CD4-positive, CD25-positive, alpha-beta regulatory T cell (primary cell): ENCODE measurements around the gene HPRT1. TPM values are rescaled to one million over a fixed set of nuclear protein-coding genes. Genes with fewer than 3 reads are reported as not detected.

Experiments used
- ATAC-seq, 2 donors: fragments of 150-1000 bp; cut with Tn5 transposase; one replicate each; pipeline ENCODE4 v1.10.0; 2021; ENCODE audit warnings: low read depth in 2 of 2, moderate number of reproducible peaks in 2 of 2, moderate library complexity in 1 of 2
- DNase-seq, 3 donors: peaks; one replicate each; pipeline versions ENCODE4 v3.0.0 to v3.0.0-alpha.2; 2012 to 2022; ENCODE audit warnings: mixed read lengths in 1 of 3
- H3K27ac ChIP-seq: one replicate; pipeline ENCODE4 v1.7.0; 2013; ENCODE audit warnings: mild to moderate bottlenecking, low read length; ENCODE audit not compliant: insufficient read depth, poor library complexity, severe bottlenecking
- H3K27me3 ChIP-seq: one replicate; pipeline ENCODE4 v1.7.0; 2013; ENCODE audit warnings: low read length; ENCODE audit not compliant: control insufficient read depth, insufficient read depth
- H3K36me3 ChIP-seq: one replicate; pipeline ENCODE4 v1.7.0; 2013; ENCODE audit warnings: mild to moderate bottlenecking, low read length, moderate library complexity; ENCODE audit not compliant: control insufficient read depth, insufficient read depth
- H3K4me1 ChIP-seq: 2 replicates; pipeline ENCODE4 v1.7.0; 2013; ENCODE audit warnings: mild to moderate bottlenecking, low read length; ENCODE audit not compliant: insufficient read depth, control insufficient read depth, poor library complexity, severe bottlenecking
- H3K4me3 ChIP-seq: one replicate; pipeline ENCODE4 v1.7.0; 2013; ENCODE audit warnings: low read depth, mild to moderate bottlenecking, low read length, moderate library complexity
- H3K9me3 ChIP-seq, 2 experiments: 1 replicate in 1 of 2; 2 replicates in 1 of 2; pipeline ENCODE4 v1.7.0; 2013; ENCODE audit warnings: low read length in 2 of 2, mild to moderate bottlenecking in 1 of 2, moderate library complexity in 1 of 2; ENCODE audit not compliant: control insufficient read depth in 2 of 2
- H3K27ac Mint-ChIP-seq, 3 donors: one replicate each; pipeline ENCODE4 v1.8.0; 2020 to 2022; ENCODE audit warnings: mild to moderate bottlenecking in 3 of 3, mixed read lengths in 3 of 3, moderate library complexity in 2 of 3
- H3K27me3 Mint-ChIP-seq: one replicate; pipeline ENCODE4 v1.8.0; 2022; ENCODE audit warnings: mild to moderate bottlenecking, mixed read lengths
- H3K36me3 Mint-ChIP-seq: one replicate; pipeline ENCODE4 v1.8.0; 2020; ENCODE audit warnings: mixed read lengths
- H3K4me1 Mint-ChIP-seq, 4 donors: one replicate each; pipeline ENCODE4 v1.8.0; 2020 to 2022; ENCODE audit warnings: mixed read lengths in 4 of 4, mild to moderate bottlenecking in 1 of 4
- H3K4me3 Mint-ChIP-seq, 4 donors: one replicate each; pipeline ENCODE4 v1.8.0; 2020 to 2022; ENCODE audit warnings: mild to moderate bottlenecking in 4 of 4, mixed read lengths in 4 of 4, moderate library complexity in 3 of 4
- H3K9me3 Mint-ChIP-seq, 7 donors: one replicate each; pipeline ENCODE4 v1.8.0; 2020 to 2022; ENCODE audit warnings: mixed read lengths in 7 of 7, mild to moderate bottlenecking in 3 of 7, moderate library complexity in 2 of 7
- polyA plus RNA-seq, 4 donors: library from polyadenylated mRNA; unstranded; fragments of 300-500 nt; fragmentation: Illumina TruSeq; gene quantifications; one replicate each; pipeline ENCODE4 v1.2.3, GENCODE V29; 2021
- total RNA-seq: library from RNA; stranded (reverse); gene quantifications from one replicate; pipeline ENCODE4 v1.2.3, GENCODE V29; 2022

HPRT1 gene
- total and polyA plus RNA-seq, 5 donors from 2014 or later, result 30.8 to 166 (median 140) TPM

- H3K4me3 Mint-ChIP-seq, result no peak overlapping the region
- Histone ChIP-seq H3K27me3 (no peaks in the 10 kb centered on the region), H3K4me3 (no peak overlapping the region), H3K27ac (no peak overlapping the region), H3K9me3 (no peaks in the 10 kb centered on the region), H3K36me3 (peaks cover 3% of the 10 kb centered on the region), H3K4me1 (no peaks in the 10 kb centered on the region)
- H3K4me1 Mint-ChIP-seq, result peaks cover 0 to 1% (median 0%) of the 10 kb centered on the region in 4 donors
- ATAC-seq (no peak), DNase-seq (no peak)
- H3K36me3 Mint-ChIP-seq, result peaks cover 5% of the 10 kb centered on the region
- no peaks in the 10 kb centered on the region for H3K27me3 Mint-ChIP-seq
- no peaks in the 10 kb centered on the region for H3K9me3 Mint-ChIP-seq
- no peak overlapping the region for H3K27ac Mint-ChIP-seq
Observed at GRCh38 chrX:134476284-134476683, 16.3 kb downstream of the HPRT1 start.

- Mint-ChIP-seq H3K4me1 (no peaks in the 10 kb centered on the region), H3K27ac (no peak overlapping the region), H3K4me3 (no peak overlapping the region), H3K9me3 (no peaks in the 10 kb centered on the region), H3K36me3 (peaks cover 5% of the 10 kb centered on the region), H3K27me3 (no peaks in the 10 kb centered on the region)
- H3K27ac ChIP-seq, result no peak overlapping the region
- no peaks in the 10 kb centered on the region for H3K4me1 ChIP-seq
- no peak for ATAC-seq
- no peaks in the 10 kb centered on the region for H3K9me3 ChIP-seq
- no peak overlapping the region for H3K4me3 ChIP-seq
- DNase-seq, result no peak
- peaks cover 3% of the 10 kb centered on the region for H3K36me3 ChIP-seq
- no peaks in the 10 kb centered on the region for H3K27me3 ChIP-seq
Observed at GRCh38 chrX:134478374-134478773, 18.4 kb downstream of the HPRT1 start.

GRCh38 chrX:134480061-134480460 lies 20.1 kb downstream of the HPRT1 start:
- H3K4me3 Mint-ChIP-seq, result no peak overlapping the region
- H3K4me1 Mint-ChIP-seq, result no peaks in the 10 kb centered on the region
- H3K4me3 ChIP-seq, result no peak overlapping the region

GRCh38 chrX:134481339-134481738 lies 21.4 kb downstream of the HPRT1 start:
- H3K9me3 Mint-ChIP-seq, result no peaks in the 10 kb centered on the region
- Histone ChIP-seq H3K4me1 (no peaks in the 10 kb centered on the region), H3K27ac (no peak overlapping the region), H3K27me3 (no peaks in the 10 kb centered on the region), H3K4me3 (no peak overlapping the region), H3K36me3 (no peaks in the 10 kb centered on the region), H3K9me3 (no peaks in the 10 kb centered on the region)
- H3K27me3 Mint-ChIP-seq, result no peaks in the 10 kb centered on the region
- H3K27ac Mint-ChIP-seq, result peak overlapping the region in 1 of 3 donors; percentile 32
- no peak for DNase-seq
- H3K4me1 Mint-ChIP-seq, result no peaks in the 10 kb centered on the region
- peaks cover 4% of the 10 kb centered on the region for H3K36me3 Mint-ChIP-seq
- no peak for ATAC-seq
- no peak overlapping the region for H3K4me3 Mint-ChIP-seq

More at GRCh38 chrX:134480061-134480460, 20.1 kb downstream of the HPRT1 start:
- H3K36me3 ChIP-seq, result peaks cover 3% of the 10 kb centered on the region
- H3K9me3 ChIP-seq, result no peaks in the 10 kb centered on the region
- ATAC-seq (no peak), DNase-seq (no peak)
- H3K27ac Mint-ChIP-seq, result no peak overlapping the region
- no peaks in the 10 kb centered on the region for H3K27me3 Mint-ChIP-seq
- no peaks in the 10 kb centered on the region for H3K4me1 ChIP-seq
- no peaks in the 10 kb centered on the region for H3K27me3 ChIP-seq
- H3K36me3 Mint-ChIP-seq, result peaks cover 3% of the 10 kb centered on the region
- no peak overlapping the region for H3K27ac ChIP-seq
- no peaks in the 10 kb centered on the region for H3K9me3 Mint-ChIP-seq

GRCh38 chrX:134482371-134482770 lies 22.4 kb downstream of the HPRT1 start:
- Histone ChIP-seq H3K27ac (no peak overlapping the region), H3K4me3 (no peak overlapping the region), H3K4me1 (no peaks in the 10 kb centered on the region), H3K36me3 (no peaks in the 10 kb centered on the region), H3K27me3 (no peaks in the 10 kb centered on the region), H3K9me3 (no peaks in the 10 kb centered on the region)
- no peak for ATAC-seq
- Mint-ChIP-seq H3K4me1 (no peaks in the 10 kb centered on the region), H3K27me3 (no peaks in the 10 kb centered on the region), H3K27ac (no peak overlapping the region), H3K4me3 (no peak overlapping the region), H3K36me3 (peaks cover 4% of the 10 kb centered on the region), H3K9me3 (no peaks in the 10 kb centered on the region)
- no peak for DNase-seq

GRCh38 chrX:134484039-134484438 lies 24.1 kb downstream of the HPRT1 start:
- no peak for ATAC-seq
- peak in 2 of 3 donors; percentile 45 to 65 for DNase-seq
- H3K4me3 ChIP-seq, result no peak overlapping the region
- H3K4me1 ChIP-seq, result no peaks in the 10 kb centered on the region
- H3K27me3 ChIP-seq, result no peaks in the 10 kb centered on the region
- Mint-ChIP-seq H3K27me3 (no peaks in the 10 kb centered on the region), H3K9me3 (no peaks in the 10 kb centered on the region), H3K27ac (no peak overlapping the region), H3K4me1 (no peaks in the 10 kb centered on the region), H3K4me3 (no peak overlapping the region), H3K36me3 (peaks cover 4% of the 10 kb centered on the region)
- H3K9me3 ChIP-seq, result no peaks in the 10 kb centered on the region
- H3K27ac ChIP-seq, result no peak overlapping the region
- no peaks in the 10 kb centered on the region for H3K36me3 ChIP-seq

GRCh38 chrX:134501941-134502340 lies 42.0 kb downstream of the HPRT1 start:
- DNase-seq, result no peak
- Mint-ChIP-seq H3K9me3 (no peaks in the 10 kb centered on the region), H3K27me3 (no peaks in the 10 kb centered on the region), H3K36me3 (peaks cover 16% of the 10 kb centered on the region), H3K4me3 (no peak overlapping the region), H3K4me1 (peaks cover 0 to 5% (median 0%) of the 10 kb centered on the region in 4 donors), H3K27ac (no peak overlapping the region)
- Histone ChIP-seq H3K36me3 (no peaks in the 10 kb centered on the region), H3K4me1 (no peaks in the 10 kb centered on the region), H3K27ac (no peak overlapping the region), H3K9me3 (no peaks in the 10 kb centered on the region), H3K27me3 (no peaks in the 10 kb centered on the region), H3K4me3 (no peak overlapping the region)
- ATAC-seq, result no peak

- Histone ChIP-seq H3K4me1 (no peaks in the 10 kb centered on the region), H3K4me3 (no peak overlapping the region), H3K9me3 (no peaks in the 10 kb centered on the region), H3K27ac (no peak overlapping the region), H3K36me3 (no peaks in the 10 kb centered on the region), H3K27me3 (no peaks in the 10 kb centered on the region)
- H3K27ac Mint-ChIP-seq, result no peak overlapping the region
- H3K4me3 Mint-ChIP-seq, result no peak overlapping the region
- H3K36me3 Mint-ChIP-seq, result peaks cover 17% of the 10 kb centered on the region
- no peak for ATAC-seq
- H3K9me3 Mint-ChIP-seq, result no peaks in the 10 kb centered on the region
- DNase-seq, result no peak
- H3K4me1 Mint-ChIP-seq, result peaks cover 0 to 5% (median 0%) of the 10 kb centered on the region in 4 donors
- no peaks in the 10 kb centered on the region for H3K27me3 Mint-ChIP-seq
Observed at GRCh38 chrX:134502686-134503085, 42.7 kb downstream of the HPRT1 start.
